ENCODE results near the gene TCN1. TPM values are rescaled to one million over a fixed set of nuclear protein-coding genes. Genes with fewer than 3 reads are reported as not detected.
"Not testable (repeated sequence)": the region's sequence is repeated elsewhere in the genome, so short reads cannot be mapped to it uniquely, and the experiment has no call there.

Gene TCN1, protein sequence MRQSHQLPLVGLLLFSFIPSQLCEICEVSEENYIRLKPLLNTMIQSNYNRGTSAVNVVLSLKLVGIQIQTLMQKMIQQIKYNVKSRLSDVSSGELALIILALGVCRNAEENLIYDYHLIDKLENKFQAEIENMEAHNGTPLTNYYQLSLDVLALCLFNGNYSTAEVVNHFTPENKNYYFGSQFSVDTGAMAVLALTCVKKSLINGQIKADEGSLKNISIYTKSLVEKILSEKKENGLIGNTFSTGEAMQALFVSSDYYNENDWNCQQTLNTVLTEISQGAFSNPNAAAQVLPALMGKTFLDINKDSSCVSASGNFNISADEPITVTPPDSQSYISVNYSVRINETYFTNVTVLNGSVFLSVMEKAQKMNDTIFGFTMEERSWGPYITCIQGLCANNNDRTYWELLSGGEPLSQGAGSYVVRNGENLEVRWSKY
- 0.29 TPM in 1 of 2 replicates, not detected in the other for total RNA-seq (2014; rRNA removed; shearing (Covaris generic))

DNA sequence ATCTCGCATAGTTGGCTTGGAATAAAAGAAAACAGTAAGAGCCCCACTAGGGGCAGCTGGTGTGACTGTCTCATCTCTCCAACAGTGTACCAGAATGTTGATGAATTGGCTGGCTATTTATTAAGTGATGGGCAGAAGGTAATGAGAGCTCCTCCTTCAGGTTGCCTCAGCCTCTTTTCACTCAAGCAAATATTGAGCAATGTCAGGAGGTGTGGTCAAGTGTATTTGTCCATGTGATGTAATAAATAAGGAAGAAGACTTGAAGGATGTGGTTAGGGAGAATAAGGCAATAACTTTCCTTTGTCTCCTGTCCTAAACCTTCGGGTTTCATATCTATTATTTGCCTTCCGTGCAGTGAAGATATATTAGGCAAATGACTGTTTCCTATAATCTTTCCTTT, at the start of gene TCN1:
TCN1 (minus strand) TSS at position 91 of the 400 bp plus-strand sequence; CDS start at position 74, 17 bp downstream.
- no peak for DNase-seq (ENCODE audit: low read depth)

DNA sequence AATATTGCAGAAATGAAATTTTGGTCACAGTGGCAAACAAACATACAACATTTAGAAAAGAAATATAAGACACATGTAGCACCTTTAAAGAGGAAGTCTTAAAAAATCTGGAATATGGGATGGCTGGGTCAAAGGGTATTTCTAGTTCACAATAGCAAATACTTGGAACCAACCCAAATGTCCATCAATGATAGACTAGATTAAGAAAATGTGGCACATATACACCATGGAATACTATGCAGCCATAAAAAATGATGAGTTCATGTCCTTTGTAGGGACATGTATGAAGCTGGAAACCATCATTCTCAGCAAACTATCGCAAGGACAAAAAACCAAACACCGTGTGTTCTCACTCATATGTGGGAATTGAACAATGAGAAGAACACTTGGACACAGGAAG, 37.3 kb upstream of the TCN1 start:
- DNase-seq (ENCODE audit: low read depth), result not testable (repeated sequence)

DNA sequence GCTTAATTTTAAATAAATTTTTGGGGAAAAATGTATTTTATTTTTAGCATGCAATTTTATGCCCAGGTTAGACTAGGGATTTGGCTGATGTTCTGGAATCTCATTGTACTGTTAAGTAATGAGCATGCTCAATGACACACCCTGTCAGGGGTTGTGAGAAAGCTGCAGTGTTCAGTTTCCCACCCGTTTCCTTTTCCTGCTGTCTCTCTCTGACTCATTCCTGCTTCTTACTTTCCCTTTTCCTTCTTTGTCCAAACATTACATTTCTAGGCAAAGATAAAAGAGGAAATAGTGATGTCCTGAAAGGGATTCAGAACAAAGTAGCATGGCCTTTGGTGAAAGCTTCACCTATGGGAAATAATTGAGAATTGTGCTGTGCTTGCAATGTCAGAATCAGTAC, 35.0 kb upstream of the TCN1 start:
- peak; percentile 65 for DNase-seq (ENCODE audit: low read depth)

DNA sequence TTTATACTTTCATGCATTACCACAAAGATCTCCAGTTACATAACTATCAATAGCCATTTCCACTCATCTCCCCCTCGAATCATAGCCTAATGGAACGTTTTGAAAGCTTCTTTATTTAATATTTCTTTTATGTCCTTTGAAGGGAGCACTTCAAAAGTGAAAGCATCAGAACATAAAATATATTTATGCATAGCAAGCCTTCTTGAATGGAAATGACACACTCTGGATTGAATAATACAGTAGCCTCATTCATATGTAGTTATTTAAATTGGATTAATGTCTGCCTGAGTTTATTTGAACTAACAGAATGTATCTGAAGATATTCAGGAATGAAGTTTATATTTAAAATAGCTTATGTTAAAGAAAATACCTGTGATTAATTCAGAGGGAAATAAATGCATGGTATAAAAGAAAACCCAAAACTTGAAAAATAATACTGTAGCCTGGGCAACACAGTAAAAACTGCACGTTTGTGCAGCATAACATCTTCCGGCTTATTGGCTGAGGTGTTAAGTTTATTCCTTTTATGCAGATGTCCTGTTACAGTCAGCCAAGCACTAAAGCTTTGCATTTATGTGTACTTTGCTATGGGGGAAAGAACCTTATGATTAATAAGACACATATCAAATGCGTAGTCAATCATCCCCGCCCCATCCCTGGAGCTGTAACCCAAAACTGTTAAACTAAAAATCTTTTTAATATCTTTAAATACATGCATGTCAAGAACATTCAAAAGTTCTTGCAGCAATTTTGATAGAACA, 34.3 kb upstream of the TCN1 start:
- no peak for DNase-seq (ENCODE audit: low read depth)

DNA sequence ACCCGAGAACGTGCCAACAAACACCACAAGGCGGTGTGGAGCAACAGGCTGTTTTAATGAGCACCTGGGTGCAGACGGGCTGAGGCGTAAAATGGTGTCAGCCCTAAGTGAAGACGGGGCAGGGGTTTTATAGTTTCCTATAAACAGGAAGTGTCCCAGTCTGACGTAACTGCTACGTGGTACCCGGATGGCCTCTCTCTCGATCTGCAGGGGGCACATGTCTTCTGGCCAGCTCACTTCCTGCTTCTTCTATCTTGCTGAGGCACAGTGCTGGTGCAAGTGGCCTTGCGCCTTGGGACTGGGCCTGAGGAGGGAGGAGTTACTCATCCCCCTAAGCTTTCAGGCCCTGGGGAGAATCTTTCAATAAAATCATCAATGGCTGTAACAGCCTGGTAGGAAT, 33.2 kb upstream of the TCN1 start:
- no peak for DNase-seq (ENCODE audit: low read depth)

DNA sequence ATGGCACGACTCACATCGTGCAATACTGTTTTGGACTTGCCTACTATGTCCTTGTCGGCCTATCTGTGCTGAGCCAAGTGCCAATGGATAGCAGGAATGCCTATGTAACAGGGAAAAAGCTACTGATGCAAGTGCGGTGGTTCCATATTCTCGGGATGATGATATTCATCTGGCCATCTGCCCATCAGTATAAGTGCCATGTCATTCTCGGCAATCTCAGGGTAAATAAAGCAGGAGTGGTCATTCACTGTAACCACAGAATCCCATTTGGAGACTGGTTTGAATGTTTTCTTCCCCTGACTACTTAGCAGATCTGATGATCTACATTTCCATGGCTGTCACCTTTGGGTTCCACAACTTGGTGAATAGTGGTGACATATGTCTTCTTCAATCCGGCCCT, 32.4 kb upstream of the TCN1 start:
- DNase-seq (ENCODE audit: low read depth), result no peak

DNA sequence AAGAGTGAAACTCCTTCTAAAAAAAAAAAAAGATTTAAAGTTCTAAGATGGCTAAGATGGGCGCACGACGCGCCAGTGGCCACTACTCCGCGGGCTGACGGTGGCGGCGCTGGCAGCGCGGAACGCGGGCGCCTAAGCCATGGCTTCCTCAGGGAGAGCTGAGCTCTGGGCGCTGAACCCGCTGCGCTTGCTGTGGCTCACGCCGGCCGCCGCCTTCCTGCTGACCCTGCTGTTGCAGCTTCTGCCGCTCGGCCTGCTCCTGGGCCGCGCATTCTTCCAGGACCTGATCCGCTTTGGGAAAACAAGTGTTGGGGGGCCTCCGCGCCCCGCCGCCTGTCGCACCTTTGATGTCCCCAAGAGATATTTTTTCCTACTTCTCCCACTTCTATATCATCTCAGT, 31.8 kb upstream of the TCN1 start:
- no peak for DNase-seq (ENCODE audit: low read depth)

DNA sequence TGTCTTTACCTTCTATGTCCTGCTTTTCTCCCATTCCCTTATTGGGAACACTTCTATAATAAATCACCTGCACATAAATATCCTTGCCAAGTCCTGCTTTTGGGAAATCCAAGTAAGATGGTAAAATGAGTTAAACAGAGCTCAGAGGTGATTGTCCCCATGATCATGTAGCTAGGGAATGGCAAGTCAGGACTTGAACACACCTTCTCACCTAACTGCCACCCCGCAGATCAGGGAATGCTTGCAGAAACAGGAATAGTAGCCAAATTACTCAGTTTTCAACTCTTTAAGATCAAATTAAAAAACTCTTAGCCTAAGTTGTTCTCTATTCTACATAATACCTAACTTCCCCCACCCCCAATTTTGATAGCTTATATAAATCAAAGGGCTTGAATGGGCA, 28.3 kb upstream of the TCN1 start:
- no peak for DNase-seq (ENCODE audit: low read depth)

DNA sequence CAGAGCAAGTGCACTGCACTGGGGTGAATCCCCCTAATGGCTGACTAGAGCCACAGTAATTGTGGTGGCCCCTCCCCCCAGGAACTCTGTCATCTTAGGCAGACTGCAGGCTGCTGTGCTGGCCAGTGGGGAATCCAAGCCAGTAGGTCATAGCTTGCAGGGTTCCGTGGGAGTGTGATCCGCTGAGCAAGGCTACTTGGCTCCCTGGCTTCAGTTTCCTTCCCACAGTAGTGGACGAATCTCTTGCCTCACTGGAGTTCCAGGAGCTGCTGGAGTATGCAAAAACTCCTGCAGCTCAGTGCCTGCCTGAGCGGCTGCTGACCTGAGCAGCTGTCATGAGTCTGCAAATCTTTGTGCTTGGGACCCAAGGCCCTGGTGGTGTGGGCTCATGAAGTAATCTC, 25.5 kb upstream of the TCN1 start:
- DNase-seq (ENCODE audit: low read depth), result no peak

DNA sequence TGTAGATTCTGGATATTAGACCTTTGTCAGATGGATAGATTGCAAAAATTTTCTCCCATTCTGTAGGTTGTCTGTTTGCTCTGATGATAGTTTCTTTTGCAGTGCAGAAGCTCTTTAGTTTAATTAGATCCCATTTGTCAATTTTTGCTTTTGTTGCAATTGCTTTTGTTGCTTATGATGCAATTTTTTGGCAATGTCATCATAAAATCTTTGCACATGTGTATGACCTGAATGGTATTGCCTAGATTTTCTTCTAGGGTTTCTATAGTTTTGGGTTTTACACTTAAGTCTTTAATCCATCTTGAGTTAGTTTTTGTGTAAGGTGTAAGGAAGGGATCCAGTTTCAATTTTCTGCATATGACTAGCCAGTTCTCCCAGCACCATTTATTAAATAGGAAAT, 20.9 kb upstream of the TCN1 start:
- DNase-seq (ENCODE audit: low read depth), result not testable (repeated sequence)

DNA sequence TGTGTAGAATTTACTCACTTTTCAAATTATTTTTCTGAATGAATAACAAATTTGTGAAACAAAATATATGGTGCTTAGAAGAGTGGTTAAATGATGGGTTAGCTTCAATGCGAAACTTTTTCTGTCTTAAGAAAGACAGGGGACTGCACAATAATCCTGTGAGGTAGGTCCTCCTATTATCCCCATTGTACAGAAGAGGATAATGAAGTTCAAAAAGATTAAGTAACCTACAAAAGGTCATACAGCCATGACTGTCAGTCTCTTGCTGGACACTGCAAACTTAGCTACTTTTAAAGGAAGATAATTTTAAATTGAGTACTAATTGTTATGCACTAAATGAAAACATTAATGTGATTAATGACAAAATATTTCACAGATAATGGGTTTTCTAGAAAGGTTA, 17.3 kb upstream of the TCN1 start:
- no peak for DNase-seq (ENCODE audit: low read depth)

DNA sequence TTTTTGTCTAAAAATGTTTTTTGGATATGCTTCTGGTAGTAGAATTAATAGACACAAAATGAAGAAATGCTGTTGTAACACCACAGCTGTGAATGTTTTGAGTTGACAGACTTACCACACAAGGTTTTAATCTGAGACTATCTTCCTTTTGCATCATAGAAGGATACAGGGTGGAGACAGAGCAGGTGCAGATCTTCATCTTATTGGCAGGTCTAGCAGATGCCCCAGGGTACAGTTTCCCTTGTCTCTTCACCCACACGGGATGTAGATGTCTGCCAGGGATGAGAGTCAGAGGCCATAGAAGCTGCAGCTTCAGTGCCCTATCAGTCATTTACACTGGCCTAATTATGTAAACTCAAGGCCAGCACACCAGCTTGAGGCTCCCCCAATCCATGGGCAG, 13.3 kb upstream of the TCN1 start:
- DNase-seq (ENCODE audit: low read depth), result no peak

DNA sequence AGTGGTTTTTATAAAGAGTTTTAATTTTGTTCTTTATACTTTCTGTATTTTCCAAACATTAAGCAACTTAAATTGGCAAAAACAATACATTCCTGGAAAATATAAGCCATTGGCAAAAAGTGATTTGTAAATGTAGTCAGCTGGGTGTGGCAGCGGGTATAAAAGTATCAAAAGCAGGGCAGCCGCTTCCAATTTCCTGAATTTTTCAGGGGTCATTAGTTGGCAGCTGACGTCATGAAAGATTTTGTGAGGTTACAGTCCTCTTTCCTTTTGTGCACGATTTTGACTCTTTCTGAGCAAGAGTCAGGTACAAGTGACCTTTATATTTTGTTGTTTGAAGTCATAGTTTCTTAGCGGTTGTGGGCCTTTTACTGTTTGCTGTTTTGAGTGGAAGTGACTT, 12.3 kb upstream of the TCN1 start, which contains the start of gene OOSP3:
OOSP3 (plus strand) TSS at position 208 of the 400 bp plus-strand sequence; CDS start at position 235, 27 bp downstream.
- DNase-seq (ENCODE audit: low read depth), result no peak

DNA sequence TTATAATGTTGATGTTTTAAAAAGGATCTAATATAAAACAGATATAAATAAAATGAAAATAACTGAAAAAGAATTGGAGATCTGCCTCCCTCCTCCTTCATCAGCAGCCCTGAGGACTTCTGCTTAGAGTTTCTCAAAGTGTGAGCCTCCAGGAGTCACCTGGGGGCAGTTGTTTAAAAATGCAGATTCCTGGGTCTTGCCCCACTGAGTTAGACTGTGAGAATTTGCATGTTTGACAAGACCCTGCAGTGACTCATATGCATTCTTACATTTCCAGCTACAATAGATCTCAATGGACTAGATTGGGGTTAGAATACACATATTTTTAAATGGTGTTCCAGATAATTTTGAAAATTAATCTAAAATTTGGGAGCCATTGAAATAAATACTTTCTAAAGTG, 11.5 kb upstream of the TCN1 start:
- no peak for DNase-seq (ENCODE audit: low read depth)

DNA sequence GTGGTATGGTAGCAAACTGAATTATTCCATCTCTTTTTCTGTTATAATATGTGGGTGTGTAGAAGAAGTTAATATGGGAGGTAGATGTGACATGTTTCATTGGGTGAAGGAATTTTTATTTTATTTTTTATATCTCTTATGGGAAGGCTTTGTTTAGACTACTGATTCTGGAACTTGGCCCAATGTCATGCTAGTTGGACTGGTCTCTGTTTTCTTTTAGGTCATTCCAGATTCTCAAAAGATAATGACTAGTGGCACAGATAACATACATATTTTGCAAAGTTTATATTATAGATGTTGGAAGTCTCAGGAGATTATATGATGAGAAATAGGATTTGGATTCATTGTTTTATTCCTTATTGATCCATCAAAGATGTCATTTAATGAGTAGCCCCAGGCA, 11.0 kb upstream of the TCN1 start:
- DNase-seq (ENCODE audit: low read depth), result no peak

DNA sequence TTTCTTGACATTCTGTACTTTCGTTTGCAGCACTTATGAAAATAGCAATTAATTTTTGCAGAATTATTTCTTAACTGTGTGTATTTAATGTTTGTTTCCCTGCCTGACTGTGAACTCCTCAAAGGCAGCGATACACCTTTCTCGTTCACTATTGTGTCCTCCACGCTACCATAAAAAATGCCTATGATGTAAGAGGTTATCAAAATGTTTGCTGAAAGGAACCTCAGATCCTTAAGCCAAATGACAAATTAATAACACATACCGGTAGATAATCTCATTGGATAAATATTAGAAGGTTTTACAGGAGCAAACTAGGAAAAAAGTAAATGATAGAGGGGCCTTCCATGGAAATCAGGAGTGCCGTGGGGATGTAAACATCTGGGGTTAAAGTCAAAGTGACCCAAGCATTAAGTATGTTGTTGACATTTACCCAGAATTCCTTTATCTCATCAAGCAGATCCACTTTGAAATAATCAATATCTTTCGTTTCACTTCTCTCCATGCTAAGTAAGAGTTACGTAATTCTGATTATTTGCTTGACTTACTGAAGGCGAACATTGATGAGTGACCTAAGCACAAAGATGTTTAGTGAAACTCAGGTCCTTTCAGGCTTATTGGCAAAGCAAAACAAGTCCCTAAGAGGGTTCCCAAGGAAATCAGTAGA, 9.7 kb upstream of the TCN1 start:
- no peak for DNase-seq (ENCODE audit: low read depth)

DNA sequence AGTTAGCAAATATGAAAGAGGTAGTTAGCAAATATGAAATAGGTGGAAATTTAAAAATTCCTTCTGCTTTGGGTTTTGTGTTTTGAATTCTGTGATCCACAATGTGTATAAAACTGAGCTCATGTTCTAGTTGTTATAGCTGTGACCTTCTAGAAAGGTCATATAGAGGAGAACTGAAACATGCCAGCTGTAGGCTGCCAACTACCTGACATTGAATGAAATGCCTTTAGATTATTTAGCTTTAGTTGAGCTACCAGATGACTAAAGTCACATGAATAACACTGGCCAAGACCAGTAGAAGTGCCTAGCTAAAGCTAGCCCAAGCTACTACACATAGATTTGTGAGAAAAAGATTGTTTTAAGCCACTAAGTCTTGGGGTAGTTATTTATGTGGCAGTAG, 5.8 kb upstream of the TCN1 start:
- DNase-seq (ENCODE audit: low read depth), result no peak

DNA sequence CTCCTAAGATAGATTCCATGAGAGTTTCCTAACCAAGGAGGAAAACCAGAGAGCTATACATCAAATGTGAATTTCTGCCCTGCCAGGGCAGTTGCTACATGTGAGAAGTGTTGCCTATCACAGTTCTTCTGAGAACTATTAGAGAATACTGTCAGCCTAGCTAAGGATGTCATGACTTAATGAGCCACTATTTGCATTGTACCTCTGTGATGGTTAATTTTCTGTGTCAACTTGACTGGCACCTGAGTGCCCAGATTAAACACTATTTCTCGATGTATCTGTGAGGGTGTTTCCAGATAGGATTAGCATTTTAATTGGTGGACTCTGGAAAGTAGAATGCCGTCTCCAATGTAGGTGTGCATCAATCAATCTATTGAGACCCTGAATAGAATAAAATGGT, 1.7 kb upstream of the TCN1 start:
- no peak for DNase-seq (ENCODE audit: low read depth)

DNA sequence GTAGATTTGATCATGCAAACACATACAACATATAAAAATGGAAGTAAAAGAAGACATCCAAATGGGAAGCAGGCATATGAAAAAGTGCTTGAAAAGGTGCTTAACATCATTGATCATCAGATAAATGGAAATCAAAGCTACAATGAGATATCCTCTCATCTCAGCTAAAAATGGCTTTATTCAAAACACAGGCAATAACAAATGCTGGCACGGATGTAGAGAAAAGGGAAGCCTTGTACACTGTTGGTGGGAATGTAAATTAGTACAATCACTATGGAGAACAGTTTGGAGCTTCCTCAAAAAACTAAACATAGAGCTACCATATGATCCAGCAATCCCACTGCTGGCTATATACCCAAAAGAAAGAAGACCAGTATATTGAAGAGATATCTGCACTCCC, 549 bp upstream of the TCN1 start:
- DNase-seq (ENCODE audit: low read depth), result no peak

DNA sequence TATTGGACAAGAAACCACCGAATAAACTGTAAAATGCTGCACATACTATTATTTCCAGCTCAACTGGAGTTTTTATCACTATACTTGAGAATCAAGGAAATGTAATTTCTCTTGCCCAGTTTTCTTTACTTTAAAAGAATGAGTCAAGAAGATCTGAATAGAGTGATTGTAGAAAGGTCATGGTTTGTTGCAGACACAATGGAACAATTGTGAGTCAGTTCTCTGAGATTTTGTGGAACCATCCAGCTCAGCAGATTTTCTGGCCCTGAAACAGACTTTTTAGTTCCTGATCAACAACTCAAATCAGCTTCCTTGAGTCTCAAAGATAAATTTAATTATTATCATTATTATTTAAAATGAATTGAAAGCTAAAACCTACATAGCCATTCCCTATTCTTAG, 1.3 kb downstream of the TCN1 start:
- peak; percentile 36 for DNase-seq (ENCODE audit: low read depth)

DNA sequence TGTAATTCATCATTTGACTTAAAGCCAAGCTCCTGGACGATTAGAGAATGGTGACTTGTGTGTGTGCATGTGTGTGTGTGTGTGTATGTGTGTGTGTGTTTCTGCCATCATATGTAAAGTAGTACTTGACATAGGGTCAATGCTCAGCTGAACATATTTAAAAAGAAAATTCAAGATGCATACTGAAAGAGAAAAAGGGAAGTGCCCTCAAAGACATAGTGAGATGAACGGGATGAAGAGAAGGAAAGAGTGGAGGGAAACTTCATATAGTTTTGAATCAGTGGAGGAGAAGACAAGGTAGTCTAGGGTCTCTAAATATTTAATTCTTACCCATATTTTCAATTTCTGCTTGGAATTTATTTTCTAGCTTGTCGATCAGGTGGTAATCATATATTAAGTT, 4.0 kb downstream of the TCN1 start:
- DNase-seq (ENCODE audit: low read depth), result no peak

DNA sequence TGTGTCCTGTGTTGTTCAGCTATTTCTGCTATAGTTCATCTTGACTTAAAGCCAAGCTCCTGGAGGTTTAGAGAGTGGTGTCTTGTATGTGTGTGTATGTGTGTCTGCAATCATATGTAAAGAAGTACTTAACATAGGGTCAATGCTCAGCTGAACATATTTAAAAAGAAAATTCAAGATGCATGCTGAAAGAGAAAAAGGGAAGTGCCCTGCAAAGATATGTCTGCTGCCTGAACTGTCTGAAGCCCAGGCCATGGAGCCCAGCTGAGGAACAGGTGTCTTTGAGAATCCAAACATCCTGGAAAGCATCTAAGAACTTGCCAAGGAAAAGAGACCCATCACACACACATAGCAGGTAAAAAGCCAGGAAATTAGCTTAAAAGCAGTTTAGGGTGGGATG, 6.6 kb downstream of the TCN1 start:
- DNase-seq (ENCODE audit: low read depth), result no peak

Measured in RPMI7951 (cell line).